ENCODE measurements around the gene SLC25A27.

SLC25A27 gene

DNA sequence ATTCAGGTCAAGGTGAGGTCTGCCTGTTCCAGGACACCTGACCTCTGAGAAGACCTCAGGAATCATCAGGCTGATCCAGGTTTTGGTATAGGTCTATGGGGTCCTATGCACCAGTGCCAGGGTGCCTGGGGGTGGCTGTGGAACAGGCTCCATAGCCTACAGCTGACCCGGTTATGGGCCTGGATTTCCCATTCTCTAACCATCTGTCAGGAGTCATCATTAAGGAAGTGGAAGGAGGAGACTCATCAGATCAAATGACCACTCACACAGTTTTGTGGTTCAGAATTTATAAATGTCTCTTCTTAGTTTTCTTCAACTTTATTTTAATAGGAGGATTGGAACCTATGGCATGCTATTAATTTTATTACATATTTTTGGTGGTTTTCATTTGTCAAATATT lies 67.6 kb downstream of the SLC25A27 start:
- DNase-seq = no peak
